ENCODE data around the gene TMEM134. TPM values are rescaled to one million over a fixed set of nuclear protein-coding genes. Genes with fewer than 3 reads are reported as not detected.
"Not testable (repeated sequence)": the region's sequence is repeated elsewhere in the genome, so short reads cannot be mapped to it uniquely, and the experiment has no call there.

Gene TMEM134
- total RNA-seq, 1 donor from 2014 or later, result 38.0 TPM

- H3K36me3 ChIP-seq (ENCODE audit: insufficient read depth, low read length), result peaks cover 6% of the 10 kb centered on the region
- H3K4me3 Mint-ChIP-seq (ENCODE audit: unreplicated experiment), result peak within 1 kb of the TSS; percentile 97
- H3K4me2 ChIP-seq (ENCODE audit: low read length), result peak within 1 kb of the TSS; percentile 100
- peak within 1 kb of the TSS; percentile 64 for H3K27ac Mint-ChIP-seq (ENCODE audit: unreplicated experiment)
- peak within 1 kb of the TSS; percentile 99 for H3K4me3 ChIP-seq (ENCODE audit: insufficient read depth, low read depth, low read length)
- peak within 1 kb of the TSS; percentile 98 for H3K9ac ChIP-seq (ENCODE audit: low read length)
- DNase-seq (ENCODE audit: low read depth) (peak; percentile 88), FAIRE-seq (peak; percentile 50)
- peaks cover 14% of the 10 kb centered on the region for H3K4me1 ChIP-seq (ENCODE audit: insufficient read depth, low read length)
- no peaks in the 10 kb centered on the region for H3K9me3 ChIP-seq (ENCODE audit: insufficient read depth, low read depth, low read length)
- peaks cover 2% of the 10 kb centered on the region for H3K4me1 Mint-ChIP-seq (ENCODE audit: low read depth, unreplicated experiment)
- peaks cover 26% of the 10 kb centered on the region for H3K79me2 ChIP-seq (ENCODE audit: insufficient read depth, low read length)
- H3K27me3 ChIP-seq (ENCODE audit: insufficient read depth, low read length), result no peaks in the 10 kb centered on the region
- H3K27ac ChIP-seq (ENCODE audit: low read depth, low read length), result peak within 1 kb of the TSS; percentile 85
- H3K36me3 Mint-ChIP-seq (ENCODE audit: low read depth, unreplicated experiment), result peaks cover 8% of the 10 kb centered on the region
- H2AFZ ChIP-seq (ENCODE audit: low read depth, low read length), result peak within 1 kb of the TSS; percentile 97
- TF ChIP-seq EZH2 (IDR thresholded peaks at IDR 0.05; ENCODE audit: insufficient read depth, low read length), result no peak
- no peak for TF ChIP-seq CTCF (IDR thresholded peaks at IDR 0.05; ENCODE audit: insufficient read depth, low read depth, low read length)
- no peaks in the 10 kb centered on the region for H3K9me3 Mint-ChIP-seq (ENCODE audit: unreplicated experiment)
- no peaks in the 10 kb centered on the region for H3K27me3 Mint-ChIP-seq (ENCODE audit: low read depth, unreplicated experiment)
- H4K20me1 ChIP-seq (ENCODE audit: insufficient read depth, low read length), result peaks cover 3% of the 10 kb centered on the region
These were observed 40.7 kb downstream of the TMEM134 start, which contains the start of gene RPS6KB2 for GRCh38 chr11:67428052-67429001. Gene RPS6KB2, plus strand, starts transcription at chr11:67428494. Its CDS starts 52 bp downstream, at chr11:67428546.

- Mint-ChIP-seq H3K27ac (ENCODE audit: unreplicated experiment) (peak overlapping the region; percentile 38), H3K4me3 (ENCODE audit: unreplicated experiment) (peak overlapping the region; percentile 97)
- not testable (repeated sequence) for H3K9me3 ChIP-seq (ENCODE audit: insufficient read depth, low read depth, low read length); H4K20me1 ChIP-seq (ENCODE audit: insufficient read depth, low read length); H3K27me3 Mint-ChIP-seq (ENCODE audit: low read depth, unreplicated experiment); H3K4me1 Mint-ChIP-seq (ENCODE audit: low read depth, unreplicated experiment); DNase-seq (ENCODE audit: low read depth); H3K27me3 ChIP-seq (ENCODE audit: insufficient read depth, low read length); H3K9me3 Mint-ChIP-seq (ENCODE audit: unreplicated experiment); H3K36me3 ChIP-seq (ENCODE audit: insufficient read depth, low read length); H3K36me3 Mint-ChIP-seq (ENCODE audit: low read depth, unreplicated experiment); FAIRE-seq
- Histone ChIP-seq H3K4me3 (ENCODE audit: insufficient read depth, low read depth, low read length) (peak overlapping the region; percentile 99), H2AFZ (ENCODE audit: low read depth, low read length) (peak overlapping the region; percentile 97), H3K9ac (ENCODE audit: low read length) (peak overlapping the region; percentile 98), H3K4me2 (ENCODE audit: low read length) (peak overlapping the region; percentile 100), H3K27ac (ENCODE audit: low read depth, low read length) (peak overlapping the region; percentile 46), H3K79me2 (ENCODE audit: insufficient read depth, low read length) (peaks cover 26% of the 10 kb centered on the region), H3K4me1 (ENCODE audit: insufficient read depth, low read length) (peaks cover 14% of the 10 kb centered on the region)
These were observed 41.6 kb downstream of the TMEM134 start for GRCh38 chr11:67427364-67427859.

GRCh38 chr11:67423891-67424613 is 45.0 kb downstream of the TMEM134 start:
- H3K27me3 Mint-ChIP-seq (ENCODE audit: low read depth, unreplicated experiment), result peaks cover 3% of the 10 kb centered on the region
- H3K9me3 Mint-ChIP-seq (ENCODE audit: unreplicated experiment), result no peaks in the 10 kb centered on the region
- no peaks in the 10 kb centered on the region for H3K36me3 ChIP-seq (ENCODE audit: insufficient read depth, low read length)
- no peak for FAIRE-seq
- H3K9ac ChIP-seq (ENCODE audit: low read length), result no peak overlapping the region
- no peak overlapping the region for H3K27ac ChIP-seq (ENCODE audit: low read depth, low read length)
- H2AFZ ChIP-seq (ENCODE audit: low read depth, low read length), result no peak overlapping the region
- H3K36me3 Mint-ChIP-seq (ENCODE audit: low read depth, unreplicated experiment), result no peaks in the 10 kb centered on the region
- H3K4me3 Mint-ChIP-seq (ENCODE audit: unreplicated experiment), result no peak overlapping the region
- H3K4me2 ChIP-seq (ENCODE audit: low read length), result no peak overlapping the region
- no peaks in the 10 kb centered on the region for H4K20me1 ChIP-seq (ENCODE audit: insufficient read depth, low read length)
- no peak for DNase-seq (ENCODE audit: low read depth)
- no peaks in the 10 kb centered on the region for H3K27me3 ChIP-seq (ENCODE audit: insufficient read depth, low read length)
- peaks cover 8% of the 10 kb centered on the region for H3K79me2 ChIP-seq (ENCODE audit: insufficient read depth, low read length)
- no peak overlapping the region for H3K27ac Mint-ChIP-seq (ENCODE audit: unreplicated experiment)
- TF ChIP-seq EZH2 (IDR thresholded peaks at IDR 0.05; ENCODE audit: insufficient read depth, low read length), result no peak
- no peak for TF ChIP-seq CTCF (IDR thresholded peaks at IDR 0.05; ENCODE audit: insufficient read depth, low read depth, low read length)
- H3K4me3 ChIP-seq (ENCODE audit: insufficient read depth, low read depth, low read length), result no peak overlapping the region
- H3K9me3 ChIP-seq (ENCODE audit: insufficient read depth, low read depth, low read length), result no peaks in the 10 kb centered on the region
- peaks cover 2% of the 10 kb centered on the region for H3K4me1 Mint-ChIP-seq (ENCODE audit: low read depth, unreplicated experiment)
- peaks cover 10% of the 10 kb centered on the region for H3K4me1 ChIP-seq (ENCODE audit: insufficient read depth, low read length)
